GM18873 (cell line): ENCODE results near the gene TTL.
"Not testable (repeated sequence)": the region's sequence is repeated elsewhere in the genome, so short reads cannot be mapped to it uniquely, and the experiment has no call there.

ENCODE experiments used
- ATAC-seq: cut with Tn5 transposase; IDR thresholded peaks from one replicate; pipeline ENCODE4 v1.9.1; 2021; ENCODE audit warnings: mild to moderate bottlenecking, moderate library complexity, moderate number of reproducible peaks; ENCODE audit not compliant: unreplicated experiment, low FRiP score

Gene TTL

GRCh38 chr2:112516801-112517200, 34.8 kb downstream of the TTL start:
- no peak for ATAC-seq

- no peak for ATAC-seq
These were observed 36.9 kb downstream of the TTL start for GRCh38 chr2:112518807-112519206.

- no peak for ATAC-seq
These were observed 37.5 kb downstream of the TTL start for GRCh38 chr2:112519506-112519905.

- no peak for ATAC-seq
These were observed 38.4 kb downstream of the TTL start for GRCh38 chr2:112520234-112520783.

GRCh38 chr2:112523291-112523777, 41.4 kb downstream of the TTL start:
- ATAC-seq = no peak

- not testable (repeated sequence) for ATAC-seq
These were observed 42.3 kb downstream of the TTL start for GRCh38 chr2:112524276-112524675.

GRCh38 chr2:112528541-112528940, 46.6 kb downstream of the TTL start:
- no peak for ATAC-seq

- ATAC-seq = no peak
These were observed 47.8 kb downstream of the TTL start for GRCh38 chr2:112529757-112530156.

GRCh38 chr2:112530728-112531127, 48.8 kb downstream of the TTL start:
- no peak for ATAC-seq

GRCh38 chr2:112534826-112535225, 52.9 kb downstream of the TTL start:
- no peak for ATAC-seq

- ATAC-seq = not testable (repeated sequence)
These were observed 54.7 kb downstream of the TTL start for GRCh38 chr2:112536665-112537064.

- ATAC-seq = no peak
These were observed 57.4 kb downstream of the TTL start for GRCh38 chr2:112539306-112539705.

- ATAC-seq = no peak
These were observed 59.0 kb downstream of the TTL start for GRCh38 chr2:112540906-112541305.

- peak; percentile 42 for ATAC-seq
These were observed 59.6 kb downstream of the TTL start for GRCh38 chr2:112541315-112542122.

GRCh38 chr2:112542123-112542983, 60.4 kb downstream of the TTL start, which contains the start of gene POLR1B:
POLR1B (plus strand) TSS chr2:112542465; CDS start chr2:112542495, 30 bp downstream.
- peak; percentile 75 for ATAC-seq

GRCh38 chr2:112542984-112543661, 61.2 kb downstream of the TTL start:
- ATAC-seq = no peak

GRCh38 chr2:112547333-112547732, 65.4 kb downstream of the TTL start:
- no peak for ATAC-seq

- ATAC-seq = no peak
These were observed 67.0 kb downstream of the TTL start for GRCh38 chr2:112548980-112549379.

GRCh38 chr2:112566104-112566503, 84.1 kb downstream of the TTL start:
- ATAC-seq = no peak

GRCh38 chr2:112566508-112566907, 84.6 kb downstream of the TTL start:
- not testable (repeated sequence) for ATAC-seq
